ENCODE results near the gene LPP.

Gene LPP

GRCh38 chr3:188253800-188254452 is 100.0 kb downstream of the LPP start:
- DNase-seq (ENCODE audit: low spot score), result no peak

- DNase-seq (ENCODE audit: low spot score), result no peak
Observed at GRCh38 chr3:188254520-188255070, 100.6 kb downstream of the LPP start.

DNA sequence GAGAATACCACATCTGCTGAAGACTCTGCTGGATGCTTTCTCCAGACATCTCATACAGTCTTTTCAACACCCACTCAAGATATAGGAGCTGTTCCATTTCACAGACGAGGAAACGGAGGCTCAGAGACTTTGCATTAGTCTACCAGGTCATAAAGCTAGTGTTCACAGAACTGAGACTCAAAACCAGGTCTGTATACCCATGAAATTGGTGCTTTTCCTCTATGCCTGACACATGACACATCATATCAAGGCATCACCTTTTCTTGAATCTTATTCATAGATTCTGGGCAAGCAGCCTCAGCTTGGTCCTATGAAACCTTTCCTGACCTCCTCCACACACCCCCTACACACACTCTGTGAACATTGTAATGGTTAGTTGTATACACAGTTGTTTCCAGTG is 101.2 kb downstream of the LPP start:
- DNase-seq (ENCODE audit: low spot score), result no peak

GRCh38 chr3:188256758-188257157 is 102.8 kb downstream of the LPP start:
- no peak for DNase-seq (ENCODE audit: low spot score)

GRCh38 chr3:188257384-188258026 is 103.5 kb downstream of the LPP start:
- no peak for DNase-seq (ENCODE audit: low spot score)

DNA sequence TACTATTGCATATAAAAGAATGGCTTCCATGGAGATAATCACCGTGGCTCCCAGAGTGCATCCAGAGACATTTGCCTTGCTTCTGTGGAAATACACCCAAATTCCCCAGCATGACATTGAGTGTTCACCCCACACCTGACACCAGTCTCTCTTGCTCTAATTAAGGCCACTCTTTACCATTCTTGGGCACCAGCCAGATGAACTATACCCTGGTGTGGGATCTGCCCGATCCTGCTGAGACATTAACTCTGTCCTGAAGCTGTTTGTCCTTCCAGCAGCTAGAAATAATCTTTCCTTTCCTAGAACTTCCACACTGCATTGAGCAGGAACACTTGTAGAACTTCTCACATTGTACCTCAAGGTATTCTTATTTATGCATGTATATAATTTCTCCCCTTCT is 105.2 kb downstream of the LPP start:
- DNase-seq (ENCODE audit: low spot score), result no peak

- DNase-seq (ENCODE audit: low spot score), result no peak
Observed at GRCh38 chr3:188259596-188259995, 105.6 kb downstream of the LPP start.

GRCh38 chr3:188261011-188261410 is 107.1 kb downstream of the LPP start:
- DNase-seq (ENCODE audit: low spot score), result no peak

DNA sequence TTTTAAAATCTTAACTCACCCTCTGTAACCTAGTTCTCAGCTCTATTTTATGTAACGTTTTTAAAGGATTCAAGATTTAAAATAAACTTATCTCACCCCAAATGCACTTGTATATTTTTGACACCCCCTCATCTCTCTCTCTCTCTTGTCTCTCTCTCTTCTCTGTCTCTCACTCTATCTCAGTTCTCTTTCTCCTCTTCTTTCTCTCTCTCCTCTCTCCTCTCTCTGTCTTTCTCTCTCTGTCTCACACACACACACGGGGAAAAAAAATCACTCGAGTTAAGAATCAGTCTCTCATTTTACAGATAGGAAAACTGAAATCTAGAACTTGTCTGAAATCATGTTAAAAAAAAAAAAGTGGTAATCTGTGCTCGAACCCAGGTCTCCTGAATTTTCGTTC is 108.5 kb downstream of the LPP start:
- DNase-seq (ENCODE audit: low spot score), result no peak

DNA sequence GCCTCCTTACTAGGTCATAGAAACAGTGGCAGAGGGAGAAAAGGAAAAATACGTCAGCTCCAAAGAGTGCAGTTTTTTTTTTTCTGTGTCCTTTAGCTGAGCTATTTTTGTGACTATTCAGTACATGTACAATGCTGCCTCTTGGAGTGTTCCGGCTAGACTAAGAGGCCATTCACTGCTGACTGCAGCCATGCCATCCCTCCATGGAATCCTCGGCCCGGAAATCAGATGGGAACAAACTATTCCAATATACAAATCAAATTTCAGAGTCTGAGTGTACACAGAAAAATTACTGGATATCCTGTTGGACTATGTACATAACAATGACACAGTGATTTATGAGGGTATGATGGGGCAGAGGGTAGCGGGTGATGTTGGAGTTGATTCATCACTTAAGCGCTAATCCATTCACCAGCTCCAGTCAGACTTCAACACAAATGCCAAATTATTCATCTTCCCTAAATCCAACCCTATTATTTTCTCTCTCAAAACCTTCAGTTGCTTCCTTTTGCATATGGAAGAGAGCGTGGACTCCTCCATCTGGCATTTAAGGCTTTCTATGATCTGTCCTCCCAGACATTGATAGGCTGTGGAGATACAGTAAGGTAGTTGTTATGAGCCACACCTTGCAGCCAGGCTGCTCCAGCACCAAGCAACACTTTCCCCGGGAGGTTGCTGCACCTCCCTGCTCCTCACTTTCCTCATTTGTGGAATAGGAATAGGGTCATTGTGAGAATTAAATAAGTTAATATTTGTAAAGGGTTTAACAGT is 109.1 kb downstream of the LPP start:
- no peak for DNase-seq (ENCODE audit: low spot score)

- DNase-seq (ENCODE audit: low spot score), result no peak
Observed at GRCh38 chr3:188264226-188265207, 110.6 kb downstream of the LPP start.

DNA sequence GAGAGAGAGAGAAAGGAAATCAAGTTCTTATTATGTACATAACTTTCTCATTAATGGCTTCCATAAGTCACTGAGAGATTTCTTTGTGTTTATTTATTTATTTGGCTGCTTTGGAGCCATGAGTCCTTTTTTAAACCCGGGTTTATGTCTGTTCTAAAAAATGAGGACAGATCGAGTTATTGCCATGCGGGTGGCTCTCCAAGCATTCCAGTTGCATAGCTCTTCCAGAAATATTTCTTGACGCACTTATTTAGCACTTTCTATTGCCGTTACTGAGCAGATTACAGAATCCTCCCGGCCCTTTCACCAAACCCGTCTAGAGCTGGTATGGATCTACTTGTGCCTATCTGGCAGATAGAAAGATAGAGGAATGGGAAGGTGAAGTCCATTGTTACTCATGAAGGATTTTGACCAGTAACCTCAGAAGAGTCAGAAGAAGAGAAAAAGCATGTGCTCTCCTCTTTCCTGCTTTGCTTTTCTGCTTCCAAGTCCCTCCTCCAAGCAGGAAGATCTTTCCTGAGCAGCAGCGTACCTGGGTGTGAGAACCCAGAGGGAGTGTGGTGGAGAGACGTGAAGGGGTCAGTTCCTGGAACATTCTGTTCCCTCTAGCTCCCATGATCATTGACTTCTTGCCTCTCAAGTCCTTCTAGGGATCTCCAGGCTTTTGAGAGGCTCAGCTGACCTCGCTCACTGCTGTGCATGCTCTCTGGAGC is 112.8 kb downstream of the LPP start:
- DNase-seq (ENCODE audit: low spot score), result no peak

- no peak for DNase-seq (ENCODE audit: low spot score)
Observed at GRCh38 chr3:188267790-188268335, 113.9 kb downstream of the LPP start.

DNA sequence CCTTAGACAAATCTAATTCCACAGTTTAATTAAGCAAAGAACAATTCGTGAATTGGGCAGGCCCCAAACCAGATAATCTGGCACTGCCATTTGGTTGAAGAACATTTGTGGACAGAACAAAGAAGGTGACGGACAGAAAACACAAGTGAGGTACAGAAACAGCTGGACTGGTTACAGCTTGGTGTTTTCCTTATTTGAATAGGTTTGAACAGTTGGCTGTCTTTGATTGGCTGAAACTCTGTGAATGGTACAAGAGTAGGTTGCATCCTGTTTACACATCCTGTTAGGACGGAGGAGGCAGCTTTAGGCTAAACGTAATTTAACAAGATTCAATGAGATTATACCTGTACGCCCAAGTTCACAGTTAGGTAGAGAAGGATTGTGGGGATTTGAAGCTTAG is 114.4 kb downstream of the LPP start:
- DNase-seq (ENCODE audit: low spot score), result no peak

- no peak for DNase-seq (ENCODE audit: low spot score)
Observed at GRCh38 chr3:188269040-188269439, 115.1 kb downstream of the LPP start.

DNA sequence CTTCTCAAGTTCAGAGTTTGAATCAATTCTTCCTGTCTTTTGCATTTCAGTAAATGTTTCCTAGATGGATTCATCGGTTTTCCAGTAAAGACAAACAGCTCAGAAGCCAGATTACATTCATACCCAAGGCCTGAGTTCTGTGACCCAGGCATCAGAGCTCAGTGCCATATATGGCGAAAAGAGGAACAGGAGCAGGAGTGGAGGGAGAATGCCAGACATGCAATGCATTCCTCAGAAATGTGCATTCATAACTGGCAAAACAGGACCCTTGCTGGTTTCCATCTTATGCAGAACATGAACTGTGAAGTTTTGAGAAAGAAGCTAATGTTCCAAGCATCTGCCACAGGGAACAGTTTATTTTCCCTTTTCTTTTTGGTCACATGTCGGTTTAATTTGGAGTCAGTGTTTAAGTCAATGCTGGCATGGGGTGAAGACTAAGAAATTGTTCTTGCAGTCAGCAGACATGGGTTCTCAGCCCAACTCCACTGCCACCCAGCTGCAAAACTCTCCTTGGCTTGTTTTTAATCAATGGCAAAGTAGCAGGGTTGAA is 116.5 kb downstream of the LPP start:
- DNase-seq (ENCODE audit: low spot score), result no peak

GRCh38 chr3:188271226-188271914 is 117.4 kb downstream of the LPP start:
- no peak for DNase-seq (ENCODE audit: low spot score)

DNA sequence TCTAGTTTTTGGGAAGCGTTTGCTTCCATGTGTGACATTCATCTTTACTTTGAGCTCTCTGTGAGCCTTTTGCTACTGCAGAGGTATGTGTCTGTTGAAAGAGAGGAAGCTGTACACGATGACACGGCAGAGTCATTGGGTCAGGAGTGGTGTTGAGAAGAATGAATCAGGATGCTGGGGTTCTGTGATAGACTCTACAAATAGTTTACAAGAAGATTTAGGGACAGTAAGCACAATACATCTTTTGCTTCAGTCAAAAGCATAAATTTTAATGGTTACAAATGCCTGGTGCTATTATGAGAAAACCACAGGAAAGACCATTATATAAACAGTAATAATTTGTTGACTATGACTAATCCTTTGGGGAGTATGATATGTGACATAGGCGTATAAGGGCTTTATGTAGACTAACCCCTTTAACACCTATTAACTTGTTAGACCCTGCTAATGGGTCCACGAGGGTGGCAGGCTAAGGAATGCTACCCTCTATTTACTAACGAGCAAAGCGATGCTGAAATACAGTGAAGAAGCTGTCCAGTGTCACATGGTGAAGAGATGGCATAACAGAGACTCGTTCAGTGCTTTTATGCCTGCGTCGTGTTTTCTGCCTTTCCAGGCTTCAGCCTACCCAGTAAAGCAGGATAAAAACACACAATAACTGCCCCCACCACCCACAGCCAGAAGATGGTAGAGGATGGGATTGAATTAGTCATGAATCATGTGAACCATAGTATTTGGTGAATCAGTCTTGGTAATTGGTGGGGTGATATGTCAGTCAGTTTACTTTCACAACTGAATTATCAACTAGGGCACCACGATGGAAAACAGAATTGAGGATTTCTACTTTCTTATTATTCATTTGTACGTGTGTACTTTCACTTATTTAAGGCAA is 118.8 kb downstream of the LPP start:
- no peak for DNase-seq (ENCODE audit: low spot score)

Data from germinal center (tissue), 1 donor.